C4-2B (cell line): ENCODE data around the gene DBN1.

ENCODE experiments used
- ZFX ChIP-seq: fragments of 450-650 bp; IDR thresholded peaks from 2 replicates; pipeline ENCODE4 v1.6.1; 2017
- TF ChIP-seq, protein P1 (sequence below): fragments of 450-650 bp; conservative IDR thresholded peaks from 2 replicates; pipeline ENCODE4 v1.5.1; 2017; ENCODE audit warnings: mild to moderate bottlenecking

DNA sequence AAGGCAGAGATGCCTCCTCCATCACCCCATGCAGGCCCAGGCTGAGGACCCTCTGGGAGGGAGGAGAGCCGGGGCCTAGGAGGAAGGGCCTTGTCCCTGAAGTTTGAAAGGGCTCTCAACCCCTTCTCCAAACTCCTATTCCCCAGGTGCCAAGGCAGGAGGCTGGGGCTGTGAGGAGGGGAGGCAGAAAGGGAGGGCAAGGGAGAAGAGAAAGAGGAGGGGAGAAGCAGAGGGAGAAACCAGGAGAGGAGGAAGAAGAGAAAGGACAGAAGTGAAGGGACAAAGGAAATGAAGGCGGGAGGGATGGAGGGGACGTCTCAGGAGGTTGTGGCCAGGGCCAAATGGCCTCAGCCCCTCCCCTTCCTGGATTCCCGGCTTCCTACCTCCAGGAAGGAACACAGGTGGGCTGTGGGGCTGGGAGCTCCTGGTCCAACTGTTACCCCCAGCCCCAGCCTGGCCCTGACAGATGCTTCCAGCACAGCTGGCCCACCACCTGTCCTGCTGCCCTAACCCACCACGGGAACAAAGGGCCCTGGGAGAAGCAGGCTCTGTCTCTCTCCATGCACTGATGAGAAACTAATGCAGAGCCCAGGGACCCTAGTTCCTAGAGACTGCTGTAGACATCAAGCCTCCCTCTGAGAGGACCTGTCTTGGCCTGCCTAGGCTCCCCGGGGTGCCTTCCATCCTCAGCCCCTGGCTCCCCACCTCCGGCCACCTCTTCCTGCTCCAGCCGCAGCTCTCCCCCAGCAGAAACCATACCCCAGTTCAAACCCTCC is 3.5 kb downstream of the DBN1 start:
- TF ChIP-seq, protein P1, sequence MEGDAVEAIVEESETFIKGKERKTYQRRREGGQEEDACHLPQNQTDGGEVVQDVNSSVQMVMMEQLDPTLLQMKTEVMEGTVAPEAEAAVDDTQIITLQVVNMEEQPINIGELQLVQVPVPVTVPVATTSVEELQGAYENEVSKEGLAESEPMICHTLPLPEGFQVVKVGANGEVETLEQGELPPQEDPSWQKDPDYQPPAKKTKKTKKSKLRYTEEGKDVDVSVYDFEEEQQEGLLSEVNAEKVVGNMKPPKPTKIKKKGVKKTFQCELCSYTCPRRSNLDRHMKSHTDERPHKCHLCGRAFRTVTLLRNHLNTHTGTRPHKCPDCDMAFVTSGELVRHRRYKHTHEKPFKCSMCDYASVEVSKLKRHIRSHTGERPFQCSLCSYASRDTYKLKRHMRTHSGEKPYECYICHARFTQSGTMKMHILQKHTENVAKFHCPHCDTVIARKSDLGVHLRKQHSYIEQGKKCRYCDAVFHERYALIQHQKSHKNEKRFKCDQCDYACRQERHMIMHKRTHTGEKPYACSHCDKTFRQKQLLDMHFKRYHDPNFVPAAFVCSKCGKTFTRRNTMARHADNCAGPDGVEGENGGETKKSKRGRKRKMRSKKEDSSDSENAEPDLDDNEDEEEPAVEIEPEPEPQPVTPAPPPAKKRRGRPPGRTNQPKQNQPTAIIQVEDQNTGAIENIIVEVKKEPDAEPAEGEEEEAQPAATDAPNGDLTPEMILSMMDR: no peak
- no peak for TF ChIP-seq ZFX
